ENCODE data around the gene GNLY.

Gene GNLY

DNA sequence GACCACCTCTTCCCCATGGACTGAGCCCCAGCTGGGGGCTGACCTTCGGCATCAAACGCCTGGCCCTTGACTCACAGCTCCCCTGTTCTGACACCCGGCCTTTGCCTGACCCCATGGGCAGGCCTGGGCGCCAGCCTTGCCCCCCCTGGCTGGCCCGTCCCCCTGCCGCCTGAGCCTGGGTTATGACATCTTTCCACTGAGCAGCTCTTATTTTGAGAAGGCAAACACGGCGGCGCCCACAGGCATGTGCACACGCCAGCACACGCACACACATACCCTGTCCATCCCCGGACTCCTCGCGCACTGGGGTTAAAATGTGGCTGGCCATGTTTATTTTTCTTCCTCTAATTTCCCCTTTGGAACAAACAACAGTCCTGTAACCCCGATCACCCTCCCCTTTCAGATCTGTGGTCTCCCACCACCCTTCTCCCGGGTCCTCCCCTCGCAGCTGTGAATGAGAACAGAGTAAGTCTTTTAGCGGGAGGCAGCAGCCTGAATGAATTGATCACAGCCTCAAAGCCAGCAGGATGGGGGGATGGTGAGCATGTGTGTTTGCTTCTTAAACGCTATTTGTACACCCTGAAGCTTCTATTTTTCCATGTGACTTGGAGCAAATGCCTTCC is 47.8 kb downstream of the GNLY start:
- H3K4me3 ChIP-seq (ENCODE audit: low read length), result no peak overlapping the region
- TF ChIP-seq, protein P1, sequence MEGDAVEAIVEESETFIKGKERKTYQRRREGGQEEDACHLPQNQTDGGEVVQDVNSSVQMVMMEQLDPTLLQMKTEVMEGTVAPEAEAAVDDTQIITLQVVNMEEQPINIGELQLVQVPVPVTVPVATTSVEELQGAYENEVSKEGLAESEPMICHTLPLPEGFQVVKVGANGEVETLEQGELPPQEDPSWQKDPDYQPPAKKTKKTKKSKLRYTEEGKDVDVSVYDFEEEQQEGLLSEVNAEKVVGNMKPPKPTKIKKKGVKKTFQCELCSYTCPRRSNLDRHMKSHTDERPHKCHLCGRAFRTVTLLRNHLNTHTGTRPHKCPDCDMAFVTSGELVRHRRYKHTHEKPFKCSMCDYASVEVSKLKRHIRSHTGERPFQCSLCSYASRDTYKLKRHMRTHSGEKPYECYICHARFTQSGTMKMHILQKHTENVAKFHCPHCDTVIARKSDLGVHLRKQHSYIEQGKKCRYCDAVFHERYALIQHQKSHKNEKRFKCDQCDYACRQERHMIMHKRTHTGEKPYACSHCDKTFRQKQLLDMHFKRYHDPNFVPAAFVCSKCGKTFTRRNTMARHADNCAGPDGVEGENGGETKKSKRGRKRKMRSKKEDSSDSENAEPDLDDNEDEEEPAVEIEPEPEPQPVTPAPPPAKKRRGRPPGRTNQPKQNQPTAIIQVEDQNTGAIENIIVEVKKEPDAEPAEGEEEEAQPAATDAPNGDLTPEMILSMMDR (IDR thresholded peaks at IDR 0.05; ENCODE audit: insufficient read depth, low read depth, low read length, missing control alignments), result no peak
- peak; percentile 75 for DNase-seq (ENCODE audit: low read depth)

DNA sequence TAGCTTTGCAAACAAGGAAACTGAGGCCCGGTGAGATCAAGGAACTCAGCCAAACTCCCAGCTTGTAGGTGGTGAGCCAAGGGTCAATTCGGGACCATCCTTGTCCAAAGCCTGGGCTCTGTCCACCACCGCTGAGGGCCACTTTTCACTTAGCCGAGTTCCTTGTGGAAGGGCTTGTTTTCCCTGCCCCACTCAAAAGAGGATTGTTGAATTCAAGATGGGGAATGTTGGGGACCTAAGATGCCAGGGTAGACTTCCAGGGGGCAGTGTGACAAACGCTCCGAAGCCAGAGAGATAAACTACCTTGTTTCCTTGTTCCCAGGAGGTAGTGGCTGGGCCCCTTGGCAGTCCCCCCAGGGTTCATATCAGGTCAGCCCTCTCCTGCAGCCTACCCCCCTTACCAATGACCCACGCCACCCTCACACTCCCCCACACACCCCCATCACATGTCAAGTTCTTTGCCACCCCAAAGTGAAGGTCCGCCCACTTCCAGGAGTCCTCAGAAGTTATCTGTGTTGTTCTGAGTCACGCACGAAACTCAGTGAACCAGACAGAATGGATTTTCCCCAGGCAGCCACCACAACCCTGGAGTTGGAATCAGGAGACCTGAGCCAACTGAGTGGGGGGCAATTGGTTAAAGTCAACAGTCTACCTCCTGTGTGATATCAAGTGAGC is 49.3 kb downstream of the GNLY start:
- peak; percentile 47 for DNase-seq (ENCODE audit: low read depth)
- no peak overlapping the region for H3K4me3 ChIP-seq (ENCODE audit: low read length)
- TF ChIP-seq, protein P1 (IDR thresholded peaks at IDR 0.05; ENCODE audit: insufficient read depth, low read depth, low read length, missing control alignments), result no peak

GRCh38 chr2:85744055-85744454 is 49.9 kb downstream of the GNLY start:
- no peak for DNase-seq (ENCODE audit: low read depth)
- H3K4me3 ChIP-seq (ENCODE audit: low read length), result no peak overlapping the region
- TF ChIP-seq, protein P1 (IDR thresholded peaks at IDR 0.05; ENCODE audit: insufficient read depth, low read depth, low read length, missing control alignments), result no peak

- no peak overlapping the region for H3K4me3 ChIP-seq (ENCODE audit: low read length)
- TF ChIP-seq, protein P1 (IDR thresholded peaks at IDR 0.05; ENCODE audit: insufficient read depth, low read depth, low read length, missing control alignments), result no peak
- no peak for DNase-seq (ENCODE audit: low read depth)
These were observed 50.8 kb downstream of the GNLY start for GRCh38 chr2:85744741-85745601.

DNA sequence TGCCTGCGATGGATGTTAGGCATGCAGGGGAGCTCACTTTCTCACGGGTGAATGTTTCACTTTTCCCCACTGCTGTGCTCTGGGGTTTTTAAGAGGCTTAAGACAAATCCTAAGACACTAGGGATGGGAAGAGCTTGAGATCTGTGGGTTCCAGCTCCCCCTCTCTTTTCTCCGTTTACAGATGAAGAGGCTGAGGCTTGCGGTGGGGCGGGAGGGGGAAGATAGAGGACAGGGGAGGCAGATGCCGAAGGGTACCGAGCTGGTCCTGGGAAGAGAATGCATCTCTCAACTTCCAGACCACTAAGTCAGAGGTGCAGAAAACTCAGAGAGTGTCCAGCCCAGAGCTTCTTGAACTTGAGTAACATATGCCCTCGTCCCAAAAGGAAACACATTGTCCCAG is 51.5 kb downstream of the GNLY start:
- H3K4me3 ChIP-seq (ENCODE audit: low read length), result no peak overlapping the region
- DNase-seq (ENCODE audit: low read depth), result no peak

DNA sequence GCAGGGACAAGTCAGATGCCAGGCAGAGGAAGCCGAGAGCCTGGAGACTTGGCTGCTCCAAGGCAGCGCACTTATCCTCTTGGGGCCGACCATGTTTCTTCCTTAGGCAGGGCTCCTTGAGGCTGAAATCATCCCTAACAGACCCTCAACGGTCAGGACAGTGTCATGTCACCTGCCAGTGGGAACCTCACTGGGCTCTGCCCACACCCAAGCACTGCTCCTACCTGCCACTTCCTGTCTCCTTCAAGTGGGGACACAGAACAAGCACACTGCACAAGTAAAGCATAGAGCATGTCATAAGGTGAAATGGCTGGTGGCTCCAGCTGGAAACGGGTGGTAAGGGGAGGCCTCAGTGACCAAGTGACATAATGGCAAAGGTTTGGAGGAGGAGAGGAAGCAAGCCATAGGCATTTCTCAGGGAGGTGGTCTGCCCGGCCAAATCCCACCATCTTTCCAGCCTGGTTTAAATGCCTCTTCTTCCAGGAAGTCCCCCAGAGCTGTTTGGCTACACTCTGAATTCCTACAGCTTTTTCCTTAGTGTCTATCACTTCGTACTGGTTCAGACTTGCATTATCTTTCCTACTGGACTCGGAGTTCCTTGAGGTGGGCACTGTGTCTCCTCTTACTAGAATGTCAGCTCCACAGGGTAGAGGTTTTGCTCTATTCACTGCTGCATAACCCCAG is 52.3 kb downstream of the GNLY start:
- TF ChIP-seq, protein P1 (IDR thresholded peaks at IDR 0.05; ENCODE audit: insufficient read depth, low read depth, low read length, missing control alignments), result no peak
- no peak overlapping the region for H3K4me3 ChIP-seq (ENCODE audit: low read length)
- DNase-seq (ENCODE audit: low read depth), result no peak

More for the DNA sequence above, 51.5 kb downstream of the GNLY start:
- TF ChIP-seq, protein P1 (IDR thresholded peaks at IDR 0.05; ENCODE audit: insufficient read depth, low read depth, low read length, missing control alignments), result no peak
